Measurements from ENCODE around the gene ATG4A. TPM values are rescaled to one million over a fixed set of nuclear protein-coding genes. Genes with fewer than 3 reads are reported as not detected.

The ATG4A gene
- total and polyA plus RNA-seq, 2 donors, result 8.6 to 9.5 TPM

Other genes starting within 250 kb of the ATG4A start
- gene TEX13B, start 109.4 kb upstream of the ATG4A start, total RNA-seq, result not detected
- not detected for gene TEX13B, start 109.4 kb upstream of the ATG4A start, polyA plus RNA-seq
- 0.37 TPM for gene VSIG1, start 46.7 kb upstream of the ATG4A start, total RNA-seq
- 0.29 TPM for gene VSIG1, start 46.7 kb upstream of the ATG4A start, polyA plus RNA-seq
- gene PSMD10, start 236 bp upstream of the ATG4A start, total RNA-seq, result 69.0 TPM
- gene PSMD10, start 236 bp upstream of the ATG4A start, polyA plus RNA-seq, result 46.8 TPM